GM12878 (cell line): ENCODE results near the gene C6orf120. TPM values are rescaled to one million over a fixed set of nuclear protein-coding genes. Genes with fewer than 3 reads are reported as not detected.
A peak's percentile ranks its signal among the peaks of the same experiment; 100 is the strongest.

Experiments
- ATAC-seq: fragments of 200-7000 bp; cut with Tn5 transposase; 3 replicates; pipeline ENCODE4 v1.9.1; 2020; ENCODE audit warnings: mild to moderate bottlenecking, moderate library complexity
- BruUV-seq: library from RNA; stranded (reverse); fragments of 400-500 nt; replicated peaks from 2 replicates; lab custom pipeline; 2021; lab: Mats Ljungman, UMichigan
- CTCF ChIA-PET: fragments of 300-600 bp; sonication (Branson Sonifier 250); formaldehyde crosslinking; extraction: SDS; loops from one replicate; lab custom pipeline; 2021; ENCODE audit warnings: inconsistent platforms; lab: Yijun Ruan, JAX
- POLR2A ChIA-PET: fragments of 350-600 bp; formaldehyde crosslinking; extraction: SDS; loops from one replicate; lab custom pipeline; 2021; ENCODE audit warnings: inconsistent platforms; lab: Charles Lee
- RAD21 ChIA-PET: fragments of 300-600 bp; sonication (Branson Sonifier 250); formaldehyde crosslinking; loops from one replicate; lab custom pipeline; 2023; ENCODE audit warnings: antibody characterized with exemption; ENCODE audit not compliant: unreplicated experiment; lab: Charles Lee
- SMC1A ChIA-PET: fragments of 300-600 bp; sonication (Branson Sonifier 250); formaldehyde crosslinking; loops from one replicate; lab custom pipeline; 2023; ENCODE audit not compliant: unreplicated experiment, uncharacterized antibody; lab: Charles Lee
- DNase-seq: peaks from one replicate; pipeline ENCODE4 v3.0.0-alpha.2; 2011; ENCODE audit warnings: low read depth, low spot score
- FAIRE-seq: peaks from 3 replicates; lab custom pipeline; 2011; peaks lifted over from hg19 to GRCh38; lab: Jason Lieb, UNC
- H2AFZ ChIP-seq: 2 replicates; pipeline ENCODE4 v1.6.0; 2011; ENCODE audit warnings: low read depth, low read length, control low read depth; ENCODE audit not compliant: control insufficient read depth
- H3K27ac ChIP-seq: 2 replicates; pipeline ENCODE4 v1.5.1; 2011; ENCODE audit warnings: control low read depth; ENCODE audit not compliant: control insufficient read depth, insufficient read depth
- H3K27me3 ChIP-seq, 2 experiments: replicated peaks in 1 of 2; 2 replicates each; pipeline versions ENCODE4 v1.6.0 to v1.6.1; 2011; ENCODE audit warnings: low read length in 1 of 2; ENCODE audit not compliant: control insufficient read depth in 2 of 2, insufficient read depth in 2 of 2
- H3K36me3 ChIP-seq, 2 experiments: 2 replicates each; pipeline ENCODE4 v1.5.1; 2011; ENCODE audit warnings: low read length in 1 of 2; ENCODE audit not compliant: control insufficient read depth in 2 of 2, insufficient read depth in 2 of 2
- H3K4me1 ChIP-seq: 2 replicates; pipeline ENCODE4 v1.6.1; 2011; ENCODE audit warnings: mild to moderate bottlenecking, low read length, moderate library complexity, mixed read lengths; ENCODE audit not compliant: control insufficient read depth, insufficient read depth
- H3K4me2 ChIP-seq: 2 replicates; pipeline ENCODE4 v1.6.0; 2011; ENCODE audit warnings: control low read depth; ENCODE audit not compliant: control insufficient read depth, insufficient read depth
- H3K4me3 ChIP-seq: fragments of 200-600 bp; sonication (generic); 2 replicates; pipeline ENCODE4 v1.5.1; 2016
- H3K79me2 ChIP-seq: 2 replicates; pipeline ENCODE4 v1.6.0; 2011; ENCODE audit warnings: low read length; ENCODE audit not compliant: control insufficient read depth, insufficient read depth
- H3K9ac ChIP-seq: 2 replicates; pipeline ENCODE4 v1.8.0; 2011; ENCODE audit warnings: low read length, control low read depth, mixed read lengths; ENCODE audit not compliant: control insufficient read depth, insufficient read depth
- H3K9me3 ChIP-seq: replicated peaks from 3 replicates; pipeline ENCODE4 v1.5.1; 2011; ENCODE audit warnings: mild to moderate bottlenecking, low read length; ENCODE audit not compliant: control insufficient read depth, insufficient read depth
- H4K20me1 ChIP-seq: 2 replicates; pipeline ENCODE4 v1.6.0; 2011; ENCODE audit not compliant: control insufficient read depth, insufficient read depth
- CBFB ChIP-seq: IDR thresholded peaks from 2 replicates; pipeline ENCODE4 v1.6.1; 2016; ENCODE audit warnings: antibody characterized with exemption, low read depth
- MEF2B ChIP-seq: fragments of 450-650 bp; IDR thresholded peaks from 2 replicates; pipeline ENCODE4 v1.6.1; 2018; ENCODE audit warnings: mild to moderate bottlenecking, moderate library complexity; ENCODE audit not compliant: partially characterized antibody, poor library complexity, severe bottlenecking
- NRF1 ChIP-seq: conservative IDR thresholded peaks from 2 replicates; pipeline ENCODE4 v1.6.1; 2011; ENCODE audit warnings: mild to moderate bottlenecking, low read depth, low read length, improper control_type of control experiment
- RCOR1 ChIP-seq: conservative IDR thresholded peaks from 2 replicates; pipeline ENCODE4 v1.6.1; 2012; ENCODE audit warnings: low read depth, low read length, improper control_type of control experiment
- WGBS: methylation state at CpG from one replicate; pipeline ENCODE4 v1.1.6; 2016; ENCODE audit warnings: low lambda C conversion rate; ENCODE audit not compliant: insufficient replicate concordance, insufficient coverage; ENCODE audit errors: missing lambda C conversion rate; 5-methylcytosine and 5-hydroxymethylcytosine counted together
- in situ Hi-C: fragments of 300-500 bp; cut with MboI; formaldehyde crosslinking; loops from 9 replicates; pipeline ENCODE4 v1.14.3; 2018; ENCODE audit warnings: mixed read lengths
- intact Hi-C: fragments of 100-400 bp; cut with micrococcal nuclease; formaldehyde crosslinking; loops from one replicate; pipeline ENCODE4 v1.14.2; 2022; ENCODE audit not compliant: unreplicated experiment
- polyA plus RNA-seq, 11 experiments: library from polyadenylated mRNA; depleted of rRNA in 4 of 11; unstranded in 6 of 11; stranded (reverse) in 5 of 11; fragments of >200 nt; fragmentation: Nextera tagmentation in 4 of 11; fragmentation: Illumina TruSeq in 1 of 11; extraction: Ambion mirVana in 4 of 11; extraction: Trizol in 1 of 11; gene quantifications; 1 replicate in 1 of 11; 2 replicates in 10 of 11; pipeline versions ENCODE4 v1.2.1 to v1.2.3, GENCODE V29; 2011 to 2016; ENCODE audit warnings: inconsistent platforms in 2 of 11, missing spikeins in 2 of 11, low read depth in 1 of 11
- total RNA-seq, 4 experiments: library from RNA; depleted of rRNA in 3 of 4; stranded (reverse); fragments of >200 nt in 3 of 4; fragmentation: Illumina TruSeq in 1 of 4; extraction: Trizol in 1 of 4; gene quantifications; 2 replicates each; pipeline versions ENCODE4 v1.2.1 to v1.2.3, GENCODE V29; 2013 to 2021
- TF ChIP-seq, protein P1 (sequence below): fragments of 450-650 bp; IDR thresholded peaks from 2 replicates; pipeline ENCODE4 v1.6.1; 2016; ENCODE audit warnings: mild to moderate bottlenecking

The C6orf120 gene
- total and polyA plus RNA-seq, 10 of the 15 experiments (the other 5 are each of a cell fraction or from before 2014, with no cell fraction given), result 3.6 to 23.9 (median 18.2) TPM

DNA sequence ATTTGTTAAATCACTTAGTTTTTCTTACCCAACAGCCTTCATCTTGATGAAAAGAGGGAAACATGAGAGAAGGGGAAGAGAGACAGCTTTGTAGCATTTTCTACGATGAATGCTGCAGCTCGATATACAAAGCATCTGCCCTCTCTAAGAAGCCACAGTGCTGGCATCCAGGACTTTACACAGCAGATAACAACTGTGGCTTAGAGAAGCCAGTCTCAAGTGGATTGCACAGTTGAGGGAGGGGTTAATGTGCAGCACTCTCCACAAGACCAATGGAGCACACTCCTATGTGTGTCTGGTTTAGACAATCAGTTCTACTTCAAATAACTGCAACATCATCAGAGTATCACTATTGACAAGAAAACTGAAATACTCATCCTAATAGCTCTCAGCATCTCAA is 5.8 kb downstream of the C6orf120 start:
- Histone ChIP-seq H3K4me3 (no peak overlapping the region), H3K9me3 (no peaks in the 10 kb centered on the region), H2AFZ (no peak overlapping the region), H3K4me1 (peaks cover 13% of the 10 kb centered on the region), H3K9ac (no peak overlapping the region), H4K20me1 (no peaks in the 10 kb centered on the region), H3K79me2 (peaks cover 23% of the 10 kb centered on the region), H3K27ac (no peak overlapping the region), H3K36me3 (peaks cover 0 to 4% of the 10 kb centered on the region in 2 experiments; a peak in 2 of 4 replicates), H3K27me3 (no peaks in the 10 kb centered on the region), H3K4me2 (no peak overlapping the region)
- ChIA-PET SMC1A (interaction anchor here (1.5 kb wide), 1 partner anchor 12 kb away, joined by 8 read pairs; no protein-coding TSS in a partner anchor), POLR2A (interaction anchor here (1.5 kb wide), 1 partner anchor 15 kb away, joined by 4 read pairs; no protein-coding TSS in a partner anchor), RAD21 (no interaction called here), CTCF (interaction anchor here (1.4 kb wide), 1 partner anchor 17 kb away, joined by 3 read pairs; no protein-coding TSS in a partner anchor)
- DNase-seq (no peak), ATAC-seq (peak; percentile 43), FAIRE-seq (no peak)
- 29% methylated on average over 2 of the region's 2 CpGs for WGBS
- no peak for TF ChIP-seq MEF2B
- no peak for TF ChIP-seq CBFB
- TF ChIP-seq, protein P1, sequence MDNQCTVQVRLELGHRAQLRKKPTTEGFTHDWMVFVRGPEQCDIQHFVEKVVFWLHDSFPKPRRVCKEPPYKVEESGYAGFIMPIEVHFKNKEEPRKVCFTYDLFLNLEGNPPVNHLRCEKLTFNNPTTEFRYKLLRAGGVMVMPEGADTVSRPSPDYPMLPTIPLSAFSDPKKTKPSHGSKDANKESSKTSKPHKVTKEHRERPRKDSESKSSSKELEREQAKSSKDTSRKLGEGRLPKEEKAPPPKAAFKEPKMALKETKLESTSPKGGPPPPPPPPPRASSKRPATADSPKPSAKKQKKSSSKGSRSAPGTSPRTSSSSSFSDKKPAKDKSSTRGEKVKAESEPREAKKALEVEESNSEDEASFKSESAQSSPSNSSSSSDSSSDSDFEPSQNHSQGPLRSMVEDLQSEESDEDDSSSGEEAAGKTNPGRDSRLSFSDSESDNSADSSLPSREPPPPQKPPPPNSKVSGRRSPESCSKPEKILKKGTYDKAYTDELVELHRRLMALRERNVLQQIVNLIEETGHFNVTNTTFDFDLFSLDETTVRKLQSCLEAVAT, result no peak
- no peak for TF ChIP-seq RCOR1
- intact Hi-C loops (no loop called here), in situ Hi-C loops (no loop called here)
- BruUV-seq, result no TSS peak

DNA sequence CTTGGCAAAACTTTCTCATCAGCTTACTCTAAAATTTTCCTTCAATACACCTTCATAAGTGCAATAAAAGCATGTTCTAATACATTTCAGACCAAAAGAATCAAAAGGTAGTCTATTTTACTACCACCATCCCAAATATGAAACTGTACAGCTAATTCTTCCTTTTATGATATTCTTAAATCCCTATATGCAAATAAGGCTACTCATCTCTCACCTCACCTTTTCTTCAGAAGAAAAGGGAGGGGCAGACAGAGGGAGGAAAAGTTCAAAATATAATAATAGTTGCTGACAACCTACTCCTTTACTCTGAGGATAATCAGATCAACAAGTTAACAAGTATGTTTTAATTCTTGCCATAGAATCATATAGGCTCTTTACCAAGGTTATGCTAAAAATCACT is 7.4 kb downstream of the C6orf120 start:
- ATAC-seq, result peak; percentile 41
- no TSS peak for BruUV-seq
- in situ Hi-C loops, result no loop called here
- ChIA-PET SMC1A (interaction anchor here (1.0 to 1.7 kb wide), 5 partner anchors 10 to 43 kb away, joined by 3 to 8 read pairs (median 6); no protein-coding TSS in a partner anchor), POLR2A (interaction anchor here (1.5 kb wide), 1 partner anchor 13 kb away, joined by 4 read pairs; no protein-coding TSS in a partner anchor), CTCF (interaction anchor here (1.2 to 2.5 kb wide), 5 partner anchors 10 to 842 kb away, joined by 3 to 13 read pairs (median 3); no protein-coding TSS in a partner anchor), RAD21 (interaction anchor here (0.8 to 1.0 kb wide), 2 partner anchors 8 to 14 kb away, joined by 3 to 5 read pairs; no protein-coding TSS in a partner anchor)
- Histone ChIP-seq H4K20me1 (no peaks in the 10 kb centered on the region), H3K9ac (no peak overlapping the region), H3K4me2 (0 out of 2 replicates have a peak overlapping the region, but pooled peaks have one; percentile 12), H3K79me2 (peaks cover 8% of the 10 kb centered on the region), H3K9me3 (no peaks in the 10 kb centered on the region), H3K4me1 (peaks cover 6% of the 10 kb centered on the region; the same call in 1 of the 2 replicates), H3K27me3 (no peaks in the 10 kb centered on the region), H3K4me3 (no peak overlapping the region), H3K36me3 (peaks cover 0 to 4% of the 10 kb centered on the region in 2 experiments; a peak in 2 of 4 replicates), H3K27ac (no peak overlapping the region), H2AFZ (no peak overlapping the region)
- no peak for TF ChIP-seq NRF1
- intact Hi-C loops, result no loop called here
- FAIRE-seq, result no peak
- DNase-seq, result no peak
